Spleen (tissue), 7 donors: ENCODE measurements around the gene CISH.

Experiments
- CTCF ChIP-seq, 11 experiments: fragments of 200-600 bp in 7 of 11; fragments of 450-650 bp in 4 of 11; sonication (generic) in 4 of 11; IDR thresholded peaks in 8 of 11; conservative IDR thresholded peaks in 3 of 11; 1 replicate in 7 of 11; 2 replicates in 4 of 11; pipeline versions ENCODE4 v1.4.0 to v1.8.0; 2016 to 2021; ENCODE audit warnings: antibody characterized with exemption in 11 of 11, inconsistent platforms in 4 of 11, mild to moderate bottlenecking in 1 of 11
- POLR2A ChIP-seq, 3 donors: fragments of 450-650 bp; IDR thresholded peaks; one replicate each; pipeline ENCODE4 v1.5.1; 2017; ENCODE audit warnings: antibody characterized with exemption in 3 of 3, mild to moderate bottlenecking in 1 of 3
- POLR2AphosphoS5 ChIP-seq, 3 donors: sonication (generic); formaldehyde crosslinking; IDR thresholded peaks; one replicate each; pipeline ENCODE4 v1.5.1; 2017; ENCODE audit warnings: antibody characterized with exemption in 3 of 3
- donor health status: DM: no; HTN: no; CAD: no; lungs with moderate emphysema.
- donor health status: DM: no; HTN: no; CAD: no.
- donor health status: DM: no; HTN: no; CAD: no.

- TF ChIP-seq CTCF (IDR thresholded peaks at IDR 0.05 in 8 of 11, conservative IDR thresholded peaks at IDR 0.05 in 3 of 11) (no peak), POLR2A (IDR thresholded peaks at IDR 0.05) (no peak), POLR2AphosphoS5 (IDR thresholded peaks at IDR 0.05) (no peak)
These were observed 37.1 kb downstream of the CISH start for GRCh38 chr3:50574444-50574831.
